PC-9 (cell line): ENCODE measurements around the gene CTXND1. TPM values are rescaled to one million over a fixed set of nuclear protein-coding genes. Genes with fewer than 3 reads are reported as not detected.

ENCODE experiments used
- BruUV-seq: library from RNA; stranded (reverse); fragments of 400-500 nt; replicated peaks from 2 replicates; lab custom pipeline; 2021; lab: Mats Ljungman, UMichigan
- CTCF ChIA-PET: fragments of 300-600 bp; sonication (Branson Sonifier 250); formaldehyde crosslinking; loops from one replicate; lab custom pipeline; 2022; ENCODE audit warnings: antibody characterized with exemption; lab: Charles Lee
- POLR2A ChIA-PET: fragments of 300-600 bp; sonication (Branson Sonifier 250); formaldehyde crosslinking; loops from one replicate; lab custom pipeline; 2022; ENCODE audit warnings: antibody characterized with exemption; ENCODE audit not compliant: unreplicated experiment; lab: Charles Lee
- DNase-seq, 2 experiments: peaks; one replicate each; pipeline versions ENCODE4 v3.0.0 to v3.0.0-alpha.2; 2015 to 2022; ENCODE audit warnings: mixed read lengths in 1 of 2
- H2AFZ ChIP-seq: fragments of 200-600 bp; sonication (generic); 2 replicates; pipeline ENCODE4 v1.8.1; 2017; ENCODE audit warnings: antibody characterized with exemption
- H3F3A ChIP-seq: fragments of 200-600 bp; sonication (generic); 2 replicates; pipeline ENCODE4 v1.8.1; 2017; ENCODE audit warnings: antibody characterized with exemption, mild to moderate bottlenecking, low read depth; ENCODE audit not compliant: insufficient read depth
- H3K27ac ChIP-seq: fragments of 200-600 bp; sonication (generic); 2 replicates; pipeline ENCODE4 v1.6.1; 2016; ENCODE audit warnings: mixed run types
- H3K27me3 ChIP-seq: fragments of 200-600 bp; sonication (generic); 2 replicates; pipeline ENCODE4 v1.6.1; 2016; ENCODE audit warnings: low read depth, mixed run types; ENCODE audit not compliant: insufficient read depth
- H3K36me3 ChIP-seq: fragments of 200-600 bp; sonication (generic); 2 replicates; pipeline ENCODE4 v1.6.1; 2016; ENCODE audit warnings: low read depth, mixed run types
- H3K4me1 ChIP-seq: fragments of 200-600 bp; sonication (generic); replicated peaks from 2 replicates; pipeline ENCODE4 v1.6.1; 2016; ENCODE audit warnings: mixed run types; ENCODE audit not compliant: insufficient read depth
- H3K4me2 ChIP-seq: fragments of 200-600 bp; sonication (generic); 2 replicates; pipeline ENCODE4 v1.6.1; 2017; ENCODE audit warnings: mixed run types
- H3K4me3 ChIP-seq: fragments of 200-600 bp; sonication (generic); 2 replicates; pipeline ENCODE4 v1.6.1; 2016; ENCODE audit warnings: mixed run types
- H3K79me2 ChIP-seq: fragments of 200-600 bp; sonication (generic); 2 replicates; pipeline ENCODE4 v1.6.1; 2017; ENCODE audit warnings: low read depth, mixed run types
- H3K9me2 ChIP-seq: fragments of 200-600 bp; sonication (generic); 2 replicates; pipeline ENCODE4 v1.8.1; 2017; ENCODE audit warnings: mild to moderate bottlenecking; ENCODE audit not compliant: insufficient read depth
- H3K9me3 ChIP-seq: fragments of 200-600 bp; sonication (generic); 2 replicates; pipeline ENCODE4 v1.8.1; 2016; ENCODE audit warnings: low read depth; ENCODE audit not compliant: insufficient read depth
- H4K20me1 ChIP-seq: fragments of 200-600 bp; sonication (generic); 2 replicates; pipeline ENCODE4 v1.8.1; 2017; ENCODE audit not compliant: insufficient read depth
- EZH2 ChIP-seq: fragments of 200-600 bp; sonication (generic); IDR thresholded peaks from 2 replicates; pipeline ENCODE4 v1.8.0; 2017; ENCODE audit warnings: antibody characterized with exemption, low read depth
- intact Hi-C: fragments of 100-400 bp; cut with micrococcal nuclease; formaldehyde crosslinking; loops from one replicate; pipeline ENCODE4 v1.10.0; 2022; ENCODE audit not compliant: unreplicated experiment
- total RNA-seq: library from RNA; stranded (reverse); gene quantifications from 2 replicates; pipeline ENCODE4 v1.2.3, GENCODE V29; 2021
- TF ChIP-seq, protein P1 (sequence below): fragments of 200-600 bp; sonication (generic); conservative IDR thresholded peaks from 2 replicates; pipeline ENCODE4 v1.6.1; 2017; ENCODE audit warnings: mixed run types, antibody characterized with exemption, mild to moderate bottlenecking, moderate library complexity

The CTXND1 gene
- total RNA-seq, 1 experiment from 2014 or later, result not detected

DNA sequence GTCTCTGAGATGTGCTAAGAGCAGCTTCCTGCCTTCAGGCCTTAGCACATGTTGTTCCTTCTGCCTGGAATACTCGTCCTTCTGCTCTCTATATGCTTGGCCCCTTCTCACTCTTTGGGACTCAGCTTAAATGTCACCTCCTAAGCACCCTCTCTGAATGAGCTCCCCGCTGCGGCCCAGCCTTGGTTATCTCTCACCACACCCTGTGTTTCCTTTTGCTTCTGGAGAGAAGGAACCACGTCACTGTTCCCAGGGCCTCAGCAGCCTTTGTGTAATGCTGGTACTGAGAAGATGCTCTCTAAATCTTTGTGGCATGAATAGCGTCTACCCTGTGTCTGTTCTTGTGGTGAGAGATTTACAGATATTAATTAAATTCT lies 97.0 kb downstream of the CTXND1 start:
- H3K4me3 ChIP-seq, result no peak overlapping the region
- H3F3A ChIP-seq, result peaks cover 21% of the 10 kb centered on the region
- POLR2A ChIA-PET, result no interaction called here
- no peaks in the 10 kb centered on the region for H3K27me3 ChIP-seq
- H4K20me1 ChIP-seq, result no peaks in the 10 kb centered on the region
- no peak overlapping the region for H3K27ac ChIP-seq
- peaks cover 24% of the 10 kb centered on the region for H3K79me2 ChIP-seq
- DNase-seq, result no peak
- intact Hi-C loops, result no loop called here
- H3K9me3 ChIP-seq, result no peaks in the 10 kb centered on the region
- H3K4me1 ChIP-seq, result peaks cover 34% of the 10 kb centered on the region
- H3K4me2 ChIP-seq, result peak overlapping the region; percentile 87
- H3K36me3 ChIP-seq, result peaks cover 18% of the 10 kb centered on the region
- H3K9me2 ChIP-seq, result no peaks in the 10 kb centered on the region
- no TSS peak for BruUV-seq
- TF ChIP-seq EZH2, result no peak
- TF ChIP-seq, protein P1, sequence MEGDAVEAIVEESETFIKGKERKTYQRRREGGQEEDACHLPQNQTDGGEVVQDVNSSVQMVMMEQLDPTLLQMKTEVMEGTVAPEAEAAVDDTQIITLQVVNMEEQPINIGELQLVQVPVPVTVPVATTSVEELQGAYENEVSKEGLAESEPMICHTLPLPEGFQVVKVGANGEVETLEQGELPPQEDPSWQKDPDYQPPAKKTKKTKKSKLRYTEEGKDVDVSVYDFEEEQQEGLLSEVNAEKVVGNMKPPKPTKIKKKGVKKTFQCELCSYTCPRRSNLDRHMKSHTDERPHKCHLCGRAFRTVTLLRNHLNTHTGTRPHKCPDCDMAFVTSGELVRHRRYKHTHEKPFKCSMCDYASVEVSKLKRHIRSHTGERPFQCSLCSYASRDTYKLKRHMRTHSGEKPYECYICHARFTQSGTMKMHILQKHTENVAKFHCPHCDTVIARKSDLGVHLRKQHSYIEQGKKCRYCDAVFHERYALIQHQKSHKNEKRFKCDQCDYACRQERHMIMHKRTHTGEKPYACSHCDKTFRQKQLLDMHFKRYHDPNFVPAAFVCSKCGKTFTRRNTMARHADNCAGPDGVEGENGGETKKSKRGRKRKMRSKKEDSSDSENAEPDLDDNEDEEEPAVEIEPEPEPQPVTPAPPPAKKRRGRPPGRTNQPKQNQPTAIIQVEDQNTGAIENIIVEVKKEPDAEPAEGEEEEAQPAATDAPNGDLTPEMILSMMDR, result no peak
- H2AFZ ChIP-seq, result no peak overlapping the region
- CTCF ChIA-PET, result no interaction called here

DNA sequence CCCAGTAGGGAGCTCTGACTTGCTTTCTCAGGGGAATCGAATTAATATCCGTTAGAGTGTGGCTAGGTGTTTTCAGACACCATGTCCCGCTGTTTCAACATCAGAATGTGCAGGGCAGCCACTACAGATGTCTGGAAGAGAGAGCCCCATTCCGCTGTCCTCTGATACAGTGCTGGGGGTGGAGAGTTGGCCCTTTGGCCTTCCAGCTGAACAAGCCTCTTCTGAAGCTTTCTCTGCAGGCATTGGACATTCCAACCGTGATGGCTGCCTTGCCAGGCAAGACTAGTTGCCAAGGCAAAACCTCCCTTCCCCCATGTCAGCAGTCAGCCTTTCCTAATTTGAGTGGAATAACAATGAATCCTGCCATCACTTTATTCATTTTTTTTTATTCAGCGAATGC lies 97.7 kb downstream of the CTXND1 start:
- H2AFZ ChIP-seq, result no peak overlapping the region
- POLR2A ChIA-PET, result no interaction called here
- intact Hi-C loops, result no loop called here
- no peaks in the 10 kb centered on the region for H4K20me1 ChIP-seq
- H3K27ac ChIP-seq, result no peak overlapping the region
- no peaks in the 10 kb centered on the region for H3K9me2 ChIP-seq
- TF ChIP-seq EZH2, result no peak
- TF ChIP-seq, protein P1, result no peak
- H3K9me3 ChIP-seq, result no peaks in the 10 kb centered on the region
- H3K4me2 ChIP-seq, result peak overlapping the region; percentile 87
- DNase-seq, result no peak
- H3K4me3 ChIP-seq, result peak overlapping the region; percentile 60; the same call in 1 of the 2 replicates
- BruUV-seq, result no TSS peak
- H3K4me1 ChIP-seq, result peaks cover 28% of the 10 kb centered on the region
- CTCF ChIA-PET, result no interaction called here
- no peaks in the 10 kb centered on the region for H3K27me3 ChIP-seq
- peaks cover 14% of the 10 kb centered on the region for H3F3A ChIP-seq
- peaks cover 14% of the 10 kb centered on the region for H3K36me3 ChIP-seq
- H3K79me2 ChIP-seq, result peaks cover 24% of the 10 kb centered on the region

DNA sequence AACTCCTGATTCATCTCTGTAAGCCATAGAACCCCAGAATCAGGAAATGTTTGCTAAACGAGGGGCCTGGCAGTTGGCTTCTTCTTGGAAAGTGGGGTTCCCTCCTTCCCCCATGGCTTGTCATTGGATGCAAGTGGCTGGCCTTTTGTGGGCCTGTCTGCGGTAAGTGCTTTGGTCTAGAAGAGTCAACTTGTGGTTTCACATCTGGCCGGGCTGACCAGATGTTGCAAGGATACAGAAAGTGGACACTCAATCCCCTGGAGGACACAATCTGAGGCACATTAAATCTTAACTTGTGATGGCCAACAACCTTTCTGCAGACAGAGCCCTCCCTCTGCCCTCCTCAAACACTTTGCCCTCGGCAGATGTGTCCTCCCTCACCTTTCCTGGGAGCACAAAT lies 98.1 kb downstream of the CTXND1 start:
- H3K4me1 ChIP-seq, result peaks cover 26% of the 10 kb centered on the region
- H3F3A ChIP-seq, result peaks cover 12% of the 10 kb centered on the region
- peaks cover 24% of the 10 kb centered on the region for H3K79me2 ChIP-seq
- peaks cover 13% of the 10 kb centered on the region; the same call in 1 of the 2 replicates for H3K36me3 ChIP-seq
- peak overlapping the region; percentile 92 for H2AFZ ChIP-seq
- no peaks in the 10 kb centered on the region for H4K20me1 ChIP-seq
- peak overlapping the region; percentile 60 for H3K27ac ChIP-seq
- intact Hi-C loops, result loop anchor here (2.0 kb wide), 3 partner anchors 95 to 257 kb away; partner anchors contain the start of genes MTHFS and ZFAND6
- CTCF ChIA-PET, result no interaction called here
- BruUV-seq, result TSS peak; percentile 55
- H3K4me2 ChIP-seq, result peak overlapping the region; percentile 87
- TF ChIP-seq, protein P1, result no peak
- TF ChIP-seq EZH2, result no peak
- no peak for DNase-seq
- H3K4me3 ChIP-seq, result peak overlapping the region; percentile 60
- H3K9me3 ChIP-seq, result no peaks in the 10 kb centered on the region
- POLR2A ChIA-PET, result interaction anchor here (0.6 kb wide), 1 partner anchor 26 kb away, joined by 3 read pairs; no protein-coding TSS in a partner anchor
- H3K27me3 ChIP-seq, result no peaks in the 10 kb centered on the region
- no peaks in the 10 kb centered on the region for H3K9me2 ChIP-seq
